Stimulated activated naive CD4-positive, alpha-beta T cell treated with Interleukin-2 at 50 U/mL for 16 hours (primary cell): ENCODE measurements around the gene ZNF420.
A peak's percentile ranks its signal among the peaks of the same experiment; 100 is the strongest.

Experiments
- DNase-seq: peaks from one replicate; lab custom pipeline; 2025; lab: John Stamatoyannopoulos, UW

ZNF420 gene

GRCh38 chr19:37148214-37148613, 70.0 kb downstream of the ZNF420 start:
- no peak for DNase-seq

GRCh38 chr19:37160153-37160552, 81.9 kb downstream of the ZNF420 start:
- no peak for DNase-seq

GRCh38 chr19:37165635-37166034, 87.4 kb downstream of the ZNF420 start:
- no peak for DNase-seq

GRCh38 chr19:37172368-37173366, 94.4 kb downstream of the ZNF420 start, which contains the start of gene ZNF585A:
TSS of gene ZNF585A (minus strand) at chr19:37172695. CDS start at chr19:37169910, 2,785 bp downstream.
- DNase-seq: peak; percentile 91
